Measurements from ENCODE around the gene AK8.

Gene AK8

GRCh38 chr9:132877824-132878694 lies at the start of gene AK8:
Gene AK8 (minus strand): TSS chr9:132878284. CDS start chr9:132878255, 29 bp downstream.
- peak; percentile 84 for DNase-seq

GRCh38 chr9:132927704-132928103 lies 49.6 kb upstream of the AK8 start:
- DNase-seq, result no peak

- DNase-seq, result no peak
These were observed 45.3 kb upstream of the AK8 start for GRCh38 chr9:132923346-132923902.

- no peak for DNase-seq
These were observed 41.7 kb upstream of the AK8 start for GRCh38 chr9:132919614-132920268.

- DNase-seq, result no peak
These were observed 36.8 kb upstream of the AK8 start for GRCh38 chr9:132914924-132915323.

GRCh38 chr9:132912131-132912530 lies 34.0 kb upstream of the AK8 start:
- DNase-seq, result no peak

GRCh38 chr9:132910376-132910775 lies 32.3 kb upstream of the AK8 start:
- no peak for DNase-seq

GRCh38 chr9:132909311-132909710 lies 31.2 kb upstream of the AK8 start:
- DNase-seq, result no peak

- peak; percentile 26 for DNase-seq
These were observed 30.6 kb upstream of the AK8 start for GRCh38 chr9:132908635-132909034.

GRCh38 chr9:132905726-132906125 lies 27.6 kb upstream of the AK8 start:
- no peak for DNase-seq

GRCh38 chr9:132903574-132904492 lies 25.7 kb upstream of the AK8 start:
- DNase-seq, result no peak

GRCh38 chr9:132901858-132902831 lies 24.1 kb upstream of the AK8 start:
- DNase-seq, result peak; percentile 79

GRCh38 chr9:132898051-132898450 lies 20.0 kb upstream of the AK8 start:
- no peak for DNase-seq

GRCh38 chr9:132896906-132897305 lies 18.8 kb upstream of the AK8 start:
- no peak for DNase-seq

GRCh38 chr9:132896264-132896663 lies 18.2 kb upstream of the AK8 start:
- no peak for DNase-seq

GRCh38 chr9:132894862-132895835 lies 17.1 kb upstream of the AK8 start:
- no peak for DNase-seq

- no peak for DNase-seq
These were observed 16.3 kb upstream of the AK8 start for GRCh38 chr9:132894346-132894745.

- no peak for DNase-seq
These were observed 14.3 kb upstream of the AK8 start for GRCh38 chr9:132892400-132892799.

GRCh38 chr9:132888151-132888550 lies 10.1 kb upstream of the AK8 start:
- DNase-seq, result no peak

All from activated T-cell treated with anti-CD3 and anti-CD28 coated beads, Interleukin-2, amount 50 U/mL, for 1 hour (primary cell).